Panc1 (cell line): ENCODE data around the gene TWSG1. TPM values are rescaled to one million over a fixed set of nuclear protein-coding genes. Genes with fewer than 3 reads are reported as not detected.

Experiments used
- ATAC-seq: fragments of 200-7000 bp; cut with Tn5 transposase; 2 replicates; pipeline ENCODE4 v1.9.1; 2020; ENCODE audit warnings: mild to moderate bottlenecking, moderate library complexity
- BruUV-seq: library from RNA; stranded (reverse); fragments of 400-500 nt; replicated peaks from 2 replicates; lab custom pipeline; 2021; lab: Mats Ljungman, UMichigan
- CTCF ChIA-PET: fragments of 300-600 bp; sonication (Branson Sonifier 250); formaldehyde crosslinking; loops from one replicate; lab custom pipeline; 2022; ENCODE audit warnings: antibody characterized with exemption; lab: Charles Lee
- POLR2A ChIA-PET: fragments of 300-600 bp; sonication (Branson Sonifier 250); formaldehyde crosslinking; loops from one replicate; lab custom pipeline; 2022; ENCODE audit warnings: antibody characterized with exemption; lab: Charles Lee
- DNase-seq: peaks from one replicate; pipeline ENCODE4 v3.0.0-alpha.2; 2010; ENCODE audit warnings: low read depth, low spot score
- H3K27ac ChIP-seq: 2 replicates; pipeline ENCODE4 v1.5.1; 2011; ENCODE audit warnings: mild to moderate bottlenecking, low read length, inconsistent platforms
- H3K27me3 ChIP-seq: fragments of 200-500 bp; sonication (Bioruptor generic); 2 replicates; pipeline ENCODE4 v1.6.0; 2014; ENCODE audit warnings: low read length, inconsistent platforms; ENCODE audit not compliant: control insufficient read depth, insufficient read depth
- H3K36me3 ChIP-seq: fragments of 200-500 bp; sonication (Bioruptor generic); 2 replicates; pipeline ENCODE4 v1.5.1; 2014; ENCODE audit warnings: inconsistent platforms, mild to moderate bottlenecking, low read length, moderate library complexity; ENCODE audit not compliant: control insufficient read depth, insufficient read depth
- H3K4me1 ChIP-seq: 2 replicates; pipeline ENCODE4 v1.5.1; 2011; ENCODE audit warnings: inconsistent platforms, mild to moderate bottlenecking, low read length, moderate library complexity; ENCODE audit not compliant: control insufficient read depth, insufficient read depth
- H3K4me3 ChIP-seq, 2 experiments: 2 replicates each; pipeline ENCODE4 v1.5.1; 2011 to 2012; ENCODE audit warnings: low read depth in 2 of 2, low read length in 2 of 2, mild to moderate bottlenecking in 2 of 2, inconsistent platforms in 1 of 2, moderate library complexity in 1 of 2
- H3K9me3 ChIP-seq: fragments of 200-500 bp; sonication (Bioruptor generic); 2 replicates; pipeline ENCODE4 v1.5.1; 2014; ENCODE audit warnings: low read depth, mild to moderate bottlenecking, inconsistent platforms, low read length, moderate library complexity; ENCODE audit not compliant: control insufficient read depth, insufficient read depth
- CTCF ChIP-seq: fragments of 450-650 bp; IDR thresholded peaks from 2 replicates; pipeline ENCODE4 v1.5.1; 2017; ENCODE audit warnings: mild to moderate bottlenecking
- POLR2AphosphoS5 ChIP-seq: IDR thresholded peaks from 2 replicates; pipeline ENCODE4 v1.6.1; 2012; ENCODE audit warnings: mild to moderate bottlenecking, low read depth, low read length, moderate library complexity
- REST ChIP-seq, 2 experiments: IDR thresholded peaks; 2 replicates each; pipeline ENCODE4 v1.6.1; 2011 to 2012; ENCODE audit warnings: low read depth in 2 of 2, control low read depth in 1 of 2, low read length in 1 of 2, mild to moderate bottlenecking in 1 of 2, moderate library complexity in 1 of 2; ENCODE audit not compliant: insufficient read depth in 1 of 2
- SIN3A ChIP-seq: IDR thresholded peaks from 2 replicates; pipeline ENCODE4 v1.6.1; 2012; ENCODE audit warnings: low read depth, mild to moderate bottlenecking, low read length, moderate library complexity, borderline replicate concordance; ENCODE audit not compliant: insufficient read depth
- TCF7L2 ChIP-seq: IDR thresholded peaks from 2 replicates; pipeline ENCODE4 v1.6.1; 2011; ENCODE audit warnings: mild to moderate bottlenecking, low read depth, low read length, inconsistent platforms
- in situ Hi-C: cut with HindIII; loops from 2 replicates; pipeline ENCODE4 v1.10.0; 2016; ENCODE audit warnings: low sequenced_read_pairs, low pct_unique_long_range_greater_than_20kb
- intact Hi-C: fragments of 100-400 bp; cut with micrococcal nuclease; formaldehyde crosslinking; loops from one replicate; pipeline ENCODE4 v1.10.0; 2022; ENCODE audit not compliant: unreplicated experiment
- total RNA-seq: library from RNA; stranded (reverse); gene quantifications from one replicate; pipeline ENCODE4 v1.2.1, GENCODE V29; 2021; ENCODE audit not compliant: unreplicated experiment

Gene TWSG1
- total RNA-seq, 1 experiment from 2014 or later, result 54.1 TPM

GRCh38 chr18:9340472-9340871 lies 5.9 kb downstream of the TWSG1 start:
- no TSS peak for BruUV-seq
- in situ Hi-C loops, result no loop called here
- POLR2A ChIA-PET, result no interaction called here

GRCh38 chr18:9343577-9343976 lies 9.0 kb downstream of the TWSG1 start:
- ChIA-PET CTCF (no interaction called here), POLR2A (no interaction called here)
- H3K9me3 ChIP-seq, result no peaks in the 10 kb centered on the region
- BruUV-seq, result no TSS peak
- in situ Hi-C loops, result no loop called here
- DNase-seq (no peak), ATAC-seq (no peak)
- peaks cover 10% of the 10 kb centered on the region for H3K4me1 ChIP-seq
- intact Hi-C loops, result no loop called here
- no peak overlapping the region for H3K4me3 ChIP-seq
- peaks cover 5% of the 10 kb centered on the region for H3K36me3 ChIP-seq
- H3K27ac ChIP-seq, result no peak overlapping the region
- TF ChIP-seq REST (IDR thresholded peaks at IDR 0.05; ENCODE audit: insufficient read depth in 1 of 2, low read depth in 2 of 2, low read length in 1 of 2), result no peak
- TF ChIP-seq CTCF, result no peak
- TF ChIP-seq POLR2AphosphoS5, result no peak
- TF ChIP-seq TCF7L2, result no peak
- no peak for TF ChIP-seq SIN3A
- no peaks in the 10 kb centered on the region for H3K27me3 ChIP-seq

More at GRCh38 chr18:9340472-9340871, 5.9 kb downstream of the TWSG1 start:
- Histone ChIP-seq H3K4me3 (no peak overlapping the region), H3K27me3 (no peaks in the 10 kb centered on the region), H3K9me3 (no peaks in the 10 kb centered on the region), H3K4me1 (peaks cover 8% of the 10 kb centered on the region; the same call in 1 of the 2 replicates), H3K36me3 (peaks cover 17% of the 10 kb centered on the region), H3K27ac (no peak overlapping the region)
- intact Hi-C loops, result no loop called here
- ATAC-seq (no peak), DNase-seq (no peak)
- CTCF ChIA-PET, result no interaction called here
- TF ChIP-seq TCF7L2 (no peak), SIN3A (no peak), REST (IDR thresholded peaks at IDR 0.05; ENCODE audit: insufficient read depth in 1 of 2, low read depth in 2 of 2, low read length in 1 of 2) (no peak)
